ENCODE data around the gene RASAL2. TPM values are rescaled to one million over a fixed set of nuclear protein-coding genes. Genes with fewer than 3 reads are reported as not detected.

Gene RASAL2
- total RNA-seq, 1 donor from 2014 or later: 57.5 TPM

GRCh38 chr1:178528228-178528952 is 434.5 kb downstream of the RASAL2 start:
- no peak for DNase-seq (ENCODE audit: low spot score in 2 of 2)
- H3K9me3 ChIP-seq: no peaks in the 10 kb centered on the region
- TF ChIP-seq CTCF (IDR thresholded peaks at IDR 0.05): no peak

GRCh38 chr1:178528953-178529335 is 435.0 kb downstream of the RASAL2 start:
- DNase-seq (ENCODE audit: low spot score in 2 of 2): no peak
- intact Hi-C loops (cut with DNase I): no loop called here
- Histone ChIP-seq H3K36me3 (no peaks in the 10 kb centered on the region), H3K9me3 (no peaks in the 10 kb centered on the region), H3K27me3 (no peaks in the 10 kb centered on the region), H3K4me3 (no peak overlapping the region), H3K4me1 (no peaks in the 10 kb centered on the region), H3K27ac (no peak overlapping the region)
- no peak for TF ChIP-seq CTCF (IDR thresholded peaks at IDR 0.05)

More at GRCh38 chr1:178528228-178528952, 434.5 kb downstream of the RASAL2 start:
- Histone ChIP-seq H3K36me3 (no peaks in the 10 kb centered on the region), H3K27me3 (no peaks in the 10 kb centered on the region), H3K4me3 (no peak overlapping the region), H3K27ac (no peak overlapping the region), H3K4me1 (no peaks in the 10 kb centered on the region)
- intact Hi-C loops (cut with DNase I): no loop called here

- intact Hi-C loops (cut with DNase I): no loop called here
- no peaks in the 10 kb centered on the region for H3K27me3 ChIP-seq
- H3K27ac ChIP-seq: no peak overlapping the region
- H3K4me3 ChIP-seq: no peak overlapping the region
- no peak for DNase-seq (ENCODE audit: low spot score in 2 of 2)
- no peaks in the 10 kb centered on the region for H3K4me1 ChIP-seq
- H3K9me3 ChIP-seq: no peaks in the 10 kb centered on the region
- TF ChIP-seq CTCF (IDR thresholded peaks at IDR 0.05): no peak
- no peaks in the 10 kb centered on the region for H3K36me3 ChIP-seq
These were observed 435.6 kb downstream of the RASAL2 start for GRCh38 chr1:178529364-178530036.

GRCh38 chr1:178530037-178530402 is 436.1 kb downstream of the RASAL2 start:
- Histone ChIP-seq H3K9me3 (no peaks in the 10 kb centered on the region), H3K4me1 (no peaks in the 10 kb centered on the region), H3K36me3 (no peaks in the 10 kb centered on the region), H3K27ac (no peak overlapping the region), H3K4me3 (no peak overlapping the region), H3K27me3 (no peaks in the 10 kb centered on the region)
- TF ChIP-seq CTCF (IDR thresholded peaks at IDR 0.05): no peak
- intact Hi-C loops (cut with DNase I): no loop called here
- DNase-seq (ENCODE audit: low spot score in 2 of 2): no peak

- TF ChIP-seq CTCF (IDR thresholded peaks at IDR 0.05): no peak
- H3K4me1 ChIP-seq: no peaks in the 10 kb centered on the region
- intact Hi-C loops (cut with DNase I): no loop called here
- no peak overlapping the region for H3K27ac ChIP-seq
- DNase-seq (ENCODE audit: low spot score in 2 of 2): no peak
- no peaks in the 10 kb centered on the region for H3K27me3 ChIP-seq
- no peaks in the 10 kb centered on the region for H3K36me3 ChIP-seq
- no peaks in the 10 kb centered on the region for H3K9me3 ChIP-seq
- H3K4me3 ChIP-seq: no peak overlapping the region
These were observed 436.6 kb downstream of the RASAL2 start for GRCh38 chr1:178530502-178530901.

All from ascending aorta (tissue), 2 donors.